ENCODE results near the gene PLA2G6. TPM values are rescaled to one million over a fixed set of nuclear protein-coding genes. Genes with fewer than 3 reads are reported as not detected.

The PLA2G6 gene
- total RNA-seq, 1 donor from 2014 or later: 7.9 TPM

DNA sequence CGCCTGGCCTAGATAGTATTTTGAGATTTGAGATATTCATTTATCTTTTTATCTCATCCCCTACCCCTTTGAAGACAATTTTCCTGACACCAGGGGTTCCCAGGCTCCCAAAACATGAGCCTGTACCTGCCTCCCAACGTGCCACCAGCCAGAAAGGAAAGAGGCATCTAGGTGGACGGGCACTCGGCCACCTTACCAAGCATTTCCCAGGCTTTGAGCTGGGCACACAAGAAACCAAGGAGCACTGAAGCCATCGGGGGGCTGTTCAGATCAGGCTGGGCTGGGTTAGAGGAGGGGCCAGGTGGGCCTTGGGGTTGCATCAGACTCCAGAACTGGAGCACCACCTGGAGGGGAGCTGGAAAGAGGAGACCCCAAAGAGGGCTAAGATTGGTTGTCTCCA, 42.7 kb downstream of the PLA2G6 start:
- TF ChIP-seq, protein P1, sequence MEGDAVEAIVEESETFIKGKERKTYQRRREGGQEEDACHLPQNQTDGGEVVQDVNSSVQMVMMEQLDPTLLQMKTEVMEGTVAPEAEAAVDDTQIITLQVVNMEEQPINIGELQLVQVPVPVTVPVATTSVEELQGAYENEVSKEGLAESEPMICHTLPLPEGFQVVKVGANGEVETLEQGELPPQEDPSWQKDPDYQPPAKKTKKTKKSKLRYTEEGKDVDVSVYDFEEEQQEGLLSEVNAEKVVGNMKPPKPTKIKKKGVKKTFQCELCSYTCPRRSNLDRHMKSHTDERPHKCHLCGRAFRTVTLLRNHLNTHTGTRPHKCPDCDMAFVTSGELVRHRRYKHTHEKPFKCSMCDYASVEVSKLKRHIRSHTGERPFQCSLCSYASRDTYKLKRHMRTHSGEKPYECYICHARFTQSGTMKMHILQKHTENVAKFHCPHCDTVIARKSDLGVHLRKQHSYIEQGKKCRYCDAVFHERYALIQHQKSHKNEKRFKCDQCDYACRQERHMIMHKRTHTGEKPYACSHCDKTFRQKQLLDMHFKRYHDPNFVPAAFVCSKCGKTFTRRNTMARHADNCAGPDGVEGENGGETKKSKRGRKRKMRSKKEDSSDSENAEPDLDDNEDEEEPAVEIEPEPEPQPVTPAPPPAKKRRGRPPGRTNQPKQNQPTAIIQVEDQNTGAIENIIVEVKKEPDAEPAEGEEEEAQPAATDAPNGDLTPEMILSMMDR (IDR thresholded peaks at IDR 0.05; ENCODE audit: insufficient read depth, low read length, severe bottlenecking): no peak
- no peak for FAIRE-seq
- H3K27me3 ChIP-seq (ENCODE audit: control insufficient read depth, insufficient read depth, low read length): no peaks in the 10 kb centered on the region
- no peak overlapping the region for H3K4me3 ChIP-seq (ENCODE audit: low read depth, low read length)
- no peak for DNase-seq (ENCODE audit: low read depth)
- H3K36me3 ChIP-seq (ENCODE audit: control insufficient read depth, insufficient read depth, low read length): peaks cover 4% of the 10 kb centered on the region

DNA sequence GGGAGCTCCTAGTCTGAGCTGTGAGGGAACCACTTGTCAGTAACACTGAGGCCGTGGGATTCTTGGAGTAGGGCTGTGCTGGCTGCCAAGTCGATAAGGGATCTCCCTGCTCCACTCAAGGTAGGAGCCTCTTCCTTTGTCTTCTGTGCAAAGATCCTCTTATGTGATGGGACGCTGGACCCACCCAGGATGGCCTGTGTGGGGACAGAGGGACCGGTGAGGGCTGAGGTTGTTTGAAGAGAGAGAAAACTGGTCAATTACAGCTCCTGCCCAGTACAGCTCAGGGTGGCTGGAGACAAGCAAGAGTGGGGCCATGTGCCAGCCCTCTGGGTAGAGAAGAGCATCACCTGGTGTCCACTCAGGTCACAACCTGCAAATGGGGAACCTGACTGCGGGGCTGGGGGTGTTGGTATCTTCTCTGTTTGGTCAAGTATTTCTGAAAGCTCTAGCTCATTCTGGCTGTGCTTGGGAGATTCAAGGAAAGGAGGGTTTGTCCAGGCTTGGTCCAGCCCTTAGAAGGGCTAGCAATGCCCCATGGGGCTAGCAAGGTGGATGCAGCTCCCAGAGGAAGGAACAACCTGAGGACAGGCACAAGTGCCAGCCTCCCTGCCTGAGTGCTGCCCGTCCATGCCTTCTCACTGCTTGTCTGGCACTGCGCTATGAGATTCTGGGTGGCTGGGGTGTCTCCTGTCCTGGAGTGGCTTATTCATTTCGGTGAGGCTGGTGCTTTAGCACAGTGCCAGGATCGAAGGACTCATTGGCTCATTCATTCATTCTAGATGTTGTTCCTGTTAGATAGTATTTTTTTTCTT, 43.5 kb downstream of the PLA2G6 start:
- Histone ChIP-seq H3K27me3 (ENCODE audit: control insufficient read depth, insufficient read depth, low read length) (no peaks in the 10 kb centered on the region), H3K36me3 (ENCODE audit: control insufficient read depth, insufficient read depth, low read length) (peaks cover 4% of the 10 kb centered on the region), H3K4me3 (ENCODE audit: low read depth, low read length) (no peak overlapping the region)
- DNase-seq (ENCODE audit: low read depth) (no peak), FAIRE-seq (peak; percentile 18)
- TF ChIP-seq, protein P1 (IDR thresholded peaks at IDR 0.05; ENCODE audit: insufficient read depth, low read length, severe bottlenecking): no peak

DNA sequence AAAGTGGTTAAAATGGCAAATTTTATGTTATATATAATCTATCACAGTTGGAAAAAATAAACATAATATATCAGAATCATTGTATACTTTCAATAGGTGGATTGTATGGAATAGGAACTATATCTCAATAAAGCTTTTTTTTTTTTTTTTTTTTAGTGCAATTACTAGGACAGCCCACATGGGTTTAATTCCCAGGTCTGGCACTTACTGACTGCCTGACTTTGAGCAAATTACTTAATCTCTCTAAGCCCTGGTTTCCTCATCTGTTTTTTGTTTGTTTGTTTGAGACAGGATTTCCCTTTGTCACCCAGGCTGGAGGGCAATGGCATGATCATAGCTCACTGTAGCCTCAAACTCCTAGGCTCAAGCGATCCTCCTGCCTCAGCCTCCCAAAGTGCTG, 45.0 kb downstream of the PLA2G6 start:
- FAIRE-seq (no peak), DNase-seq (ENCODE audit: low read depth) (no peak)
- H3K4me3 ChIP-seq (ENCODE audit: low read depth, low read length): no peak overlapping the region
- TF ChIP-seq, protein P1 (IDR thresholded peaks at IDR 0.05; ENCODE audit: insufficient read depth, low read length, severe bottlenecking): no peak
- H3K36me3 ChIP-seq (ENCODE audit: control insufficient read depth, insufficient read depth, low read length): peaks cover 4% of the 10 kb centered on the region
- no peaks in the 10 kb centered on the region for H3K27me3 ChIP-seq (ENCODE audit: control insufficient read depth, insufficient read depth, low read length)

DNA sequence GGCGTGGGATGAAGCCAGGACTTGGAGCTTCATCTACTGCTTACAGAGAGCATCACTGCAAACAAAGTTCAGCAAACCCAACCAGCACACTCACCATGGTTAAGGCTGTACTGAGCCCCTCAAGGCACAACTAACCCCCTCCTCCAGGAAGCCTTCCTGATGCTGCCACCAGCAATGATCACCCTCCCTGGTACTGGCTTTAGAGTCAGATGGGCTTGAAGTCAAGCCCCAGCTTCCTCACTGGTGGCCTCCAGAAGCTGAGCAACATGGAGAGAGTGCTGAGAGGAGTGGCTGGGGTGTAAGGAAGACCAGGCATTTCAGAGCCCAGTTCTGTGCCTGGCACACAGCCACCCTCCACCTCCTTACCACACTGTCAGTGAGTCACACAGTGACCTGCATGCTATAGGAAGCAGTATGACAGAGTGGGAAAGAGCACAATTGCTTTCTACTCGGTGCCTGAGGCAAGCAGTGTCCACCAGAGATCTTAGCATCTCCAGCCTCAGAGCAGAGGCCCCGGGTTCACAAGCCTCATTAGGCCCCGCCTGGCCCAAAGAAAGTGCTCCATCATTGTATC, 46.4 kb downstream of the PLA2G6 start:
- TF ChIP-seq, protein P1 (IDR thresholded peaks at IDR 0.05; ENCODE audit: insufficient read depth, low read length, severe bottlenecking): no peak
- Histone ChIP-seq H3K36me3 (ENCODE audit: control insufficient read depth, insufficient read depth, low read length) (peaks cover 4% of the 10 kb centered on the region), H3K27me3 (ENCODE audit: control insufficient read depth, insufficient read depth, low read length) (no peaks in the 10 kb centered on the region), H3K4me3 (ENCODE audit: low read depth, low read length) (no peak overlapping the region)
- DNase-seq (ENCODE audit: low read depth) (peak; percentile 94), FAIRE-seq (peak; percentile 99)

DNA sequence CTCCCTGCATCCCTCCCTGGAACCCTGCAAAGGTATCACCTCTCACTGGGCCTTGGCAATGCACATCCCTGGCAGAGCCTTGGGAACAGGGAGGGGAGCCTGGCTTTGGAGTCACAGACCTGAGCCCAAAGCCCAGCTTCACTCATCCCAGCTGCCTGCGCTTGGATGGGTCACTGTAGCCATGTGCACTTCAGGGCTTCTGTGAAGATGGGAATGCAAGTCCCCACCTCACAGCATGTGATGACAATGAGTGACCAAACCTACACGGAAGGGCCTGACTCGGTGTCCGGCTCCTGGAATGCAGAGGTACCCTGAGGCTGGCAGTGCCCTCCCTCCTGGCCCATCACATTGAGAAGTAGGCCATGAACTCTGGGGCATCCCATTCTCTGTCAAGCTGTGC, 48.3 kb downstream of the PLA2G6 start:
- Histone ChIP-seq H3K4me3 (ENCODE audit: low read depth, low read length) (no peak overlapping the region), H3K36me3 (ENCODE audit: control insufficient read depth, insufficient read depth, low read length) (peaks cover 3% of the 10 kb centered on the region), H3K27me3 (ENCODE audit: control insufficient read depth, insufficient read depth, low read length) (no peaks in the 10 kb centered on the region)
- TF ChIP-seq, protein P1 (IDR thresholded peaks at IDR 0.05; ENCODE audit: insufficient read depth, low read length, severe bottlenecking): no peak
- DNase-seq (ENCODE audit: low read depth) (no peak), FAIRE-seq (no peak)
